ENCODE data around the gene UBXN2A.
"Not testable (repeated sequence)": the region's sequence is repeated elsewhere in the genome, so short reads cannot be mapped to it uniquely, and the experiment has no call there.

UBXN2A gene

DNA sequence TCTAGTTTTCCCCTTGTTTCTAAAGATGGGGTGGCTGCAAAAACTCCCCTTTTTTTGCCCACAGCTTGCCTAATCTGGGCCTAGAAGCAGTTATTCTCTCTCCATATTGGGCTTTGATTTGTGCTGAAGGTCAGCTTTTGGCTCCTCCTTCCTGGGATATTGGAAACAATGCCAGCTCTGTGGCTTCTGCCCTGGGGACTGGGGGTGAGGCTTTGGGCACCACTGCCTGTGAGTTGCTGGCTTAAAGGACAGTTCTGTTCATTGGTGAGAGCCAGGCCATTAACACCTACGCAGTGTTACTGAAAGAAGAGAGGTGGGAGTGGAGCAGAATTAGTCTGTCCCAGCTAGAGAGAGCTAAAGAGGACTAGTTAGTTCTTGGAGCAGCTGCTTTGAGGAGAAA lies 4.3 kb downstream of the UBXN2A start:
- TF ChIP-seq, protein P1, sequence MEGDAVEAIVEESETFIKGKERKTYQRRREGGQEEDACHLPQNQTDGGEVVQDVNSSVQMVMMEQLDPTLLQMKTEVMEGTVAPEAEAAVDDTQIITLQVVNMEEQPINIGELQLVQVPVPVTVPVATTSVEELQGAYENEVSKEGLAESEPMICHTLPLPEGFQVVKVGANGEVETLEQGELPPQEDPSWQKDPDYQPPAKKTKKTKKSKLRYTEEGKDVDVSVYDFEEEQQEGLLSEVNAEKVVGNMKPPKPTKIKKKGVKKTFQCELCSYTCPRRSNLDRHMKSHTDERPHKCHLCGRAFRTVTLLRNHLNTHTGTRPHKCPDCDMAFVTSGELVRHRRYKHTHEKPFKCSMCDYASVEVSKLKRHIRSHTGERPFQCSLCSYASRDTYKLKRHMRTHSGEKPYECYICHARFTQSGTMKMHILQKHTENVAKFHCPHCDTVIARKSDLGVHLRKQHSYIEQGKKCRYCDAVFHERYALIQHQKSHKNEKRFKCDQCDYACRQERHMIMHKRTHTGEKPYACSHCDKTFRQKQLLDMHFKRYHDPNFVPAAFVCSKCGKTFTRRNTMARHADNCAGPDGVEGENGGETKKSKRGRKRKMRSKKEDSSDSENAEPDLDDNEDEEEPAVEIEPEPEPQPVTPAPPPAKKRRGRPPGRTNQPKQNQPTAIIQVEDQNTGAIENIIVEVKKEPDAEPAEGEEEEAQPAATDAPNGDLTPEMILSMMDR (IDR thresholded peaks at IDR 0.05) = no peak
- H3K27me3 ChIP-seq = peaks cover 37% of the 10 kb centered on the region
- no peaks in the 10 kb centered on the region for H3K9me3 ChIP-seq
- no peak overlapping the region for H3K27ac ChIP-seq
- H3K4me1 ChIP-seq (ENCODE audit: control insufficient read depth in 1 of 2, insufficient read depth in 1 of 2, low read depth in 1 of 2, low read length in 1 of 2) = peaks cover 11 to 14% of the 10 kb centered on the region in 2 experiments
- H3K4me3 ChIP-seq (ENCODE audit: low read depth in 1 of 2, low read length in 1 of 2) = no peak overlapping the region
- no peaks in the 10 kb centered on the region for H3K36me3 ChIP-seq

DNA sequence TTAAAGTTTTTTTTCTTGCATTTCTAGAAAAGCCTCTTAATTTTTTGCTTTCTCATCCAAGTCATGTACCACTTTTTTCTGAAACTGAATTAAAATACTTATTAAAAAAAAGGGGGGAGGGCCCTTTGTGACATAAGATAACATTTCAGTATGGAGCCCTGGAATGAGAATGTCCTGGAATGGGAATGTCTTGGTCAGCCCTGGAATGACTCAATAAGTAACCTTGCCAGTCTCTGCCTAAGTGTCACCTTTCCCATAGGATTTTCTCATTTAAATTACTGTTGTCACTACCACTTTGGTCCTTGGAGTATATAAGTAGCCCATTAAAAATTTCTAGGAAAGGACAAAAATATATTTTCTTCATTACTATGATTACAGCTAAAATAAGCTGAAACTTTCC lies 4.7 kb downstream of the UBXN2A start:
- Histone ChIP-seq H3K36me3 (no peaks in the 10 kb centered on the region), H3K9me3 (no peaks in the 10 kb centered on the region), H3K27ac (no peak overlapping the region), H3K27me3 (peaks cover 33% of the 10 kb centered on the region), H3K4me1 (ENCODE audit: control insufficient read depth in 1 of 2, insufficient read depth in 1 of 2, low read depth in 1 of 2, low read length in 1 of 2) (peaks cover 8 to 9% of the 10 kb centered on the region in 2 experiments), H3K4me3 (ENCODE audit: low read depth in 1 of 2, low read length in 1 of 2) (no peak overlapping the region)
- TF ChIP-seq, protein P1 (IDR thresholded peaks at IDR 0.05) = no peak

DNA sequence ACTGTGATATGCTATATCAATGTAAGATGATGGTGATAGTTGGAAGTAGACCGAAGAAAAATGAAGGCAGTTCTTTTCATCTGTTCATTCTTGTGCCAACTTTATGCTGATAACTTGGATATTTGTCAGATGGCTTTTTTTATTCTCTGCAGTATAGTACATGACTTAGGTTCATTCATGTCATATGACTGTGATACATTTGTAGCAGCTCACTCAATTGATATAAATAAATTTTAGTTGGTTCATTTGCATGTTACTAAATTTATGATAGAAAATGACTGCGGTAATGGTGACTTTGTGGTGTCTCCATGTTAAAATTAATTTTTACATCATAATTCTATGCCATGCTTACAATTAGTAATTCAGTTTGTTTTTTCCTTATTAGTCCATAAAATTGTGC lies 7.1 kb downstream of the UBXN2A start:
- H3K9me3 ChIP-seq = no peaks in the 10 kb centered on the region
- no peak overlapping the region for H3K27ac ChIP-seq
- H3K4me3 ChIP-seq (ENCODE audit: low read depth in 1 of 2, low read length in 1 of 2) = no peak overlapping the region
- H3K27me3 ChIP-seq = peaks cover 14% of the 10 kb centered on the region
- TF ChIP-seq, protein P1 (IDR thresholded peaks at IDR 0.05) = no peak
- no peaks in the 10 kb centered on the region for H3K4me1 ChIP-seq (ENCODE audit: control insufficient read depth in 1 of 2, insufficient read depth in 1 of 2, low read depth in 1 of 2, low read length in 1 of 2)
- H3K36me3 ChIP-seq = no peaks in the 10 kb centered on the region

DNA sequence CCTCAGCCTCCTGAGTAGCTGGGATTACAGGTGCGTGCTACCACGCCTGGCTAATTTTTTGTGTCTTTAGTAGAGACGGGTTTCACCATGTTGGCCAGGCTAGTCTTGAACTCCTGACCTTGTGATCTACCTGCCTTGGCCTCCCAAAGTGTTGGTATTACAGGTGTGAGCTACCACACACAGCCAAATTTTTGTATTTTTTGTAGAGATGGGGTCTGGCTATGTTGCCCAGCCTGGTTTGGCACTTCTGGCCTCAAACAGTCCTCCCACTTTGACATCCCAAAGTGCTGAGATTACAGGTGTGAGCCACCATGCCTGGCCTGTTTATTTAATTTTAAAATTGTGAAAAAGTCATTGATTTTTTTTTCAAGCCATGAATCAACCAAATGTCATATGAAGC lies 12.3 kb downstream of the UBXN2A start:
- not testable (repeated sequence) for H3K27ac ChIP-seq; H3K9me3 ChIP-seq; H3K36me3 ChIP-seq; H3K4me1 ChIP-seq (ENCODE audit: control insufficient read depth in 1 of 2, insufficient read depth in 1 of 2, low read depth in 1 of 2, low read length in 1 of 2); H3K27me3 ChIP-seq; H3K4me3 ChIP-seq (ENCODE audit: low read depth in 1 of 2, low read length in 1 of 2)

DNA sequence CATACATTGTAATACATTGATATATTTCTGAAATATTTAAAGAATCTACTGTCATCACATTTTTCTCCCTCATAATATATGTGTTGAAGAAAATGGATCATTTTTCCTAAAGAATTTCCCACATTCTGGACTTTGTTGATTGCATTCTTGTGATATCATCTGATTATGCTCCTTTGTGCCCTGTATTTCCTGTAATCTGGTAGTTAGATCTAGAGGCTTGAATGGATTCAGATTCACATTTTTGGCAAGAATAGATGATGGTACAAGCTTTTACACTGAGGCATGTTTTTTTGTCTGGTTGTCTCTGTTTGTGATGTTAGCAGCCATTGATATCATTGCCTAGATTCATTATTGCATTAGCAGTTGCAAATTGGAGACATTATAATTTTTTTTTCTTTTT lies 13.4 kb downstream of the UBXN2A start:
- no peaks in the 10 kb centered on the region for H3K4me1 ChIP-seq (ENCODE audit: control insufficient read depth in 1 of 2, insufficient read depth in 1 of 2, low read depth in 1 of 2, low read length in 1 of 2)
- no peak overlapping the region for H3K4me3 ChIP-seq (ENCODE audit: low read depth in 1 of 2, low read length in 1 of 2)
- H3K27ac ChIP-seq = no peak overlapping the region
- H3K36me3 ChIP-seq = no peaks in the 10 kb centered on the region
- no peaks in the 10 kb centered on the region for H3K27me3 ChIP-seq
- no peaks in the 10 kb centered on the region for H3K9me3 ChIP-seq
- TF ChIP-seq, protein P1 (IDR thresholded peaks at IDR 0.05) = no peak

DNA sequence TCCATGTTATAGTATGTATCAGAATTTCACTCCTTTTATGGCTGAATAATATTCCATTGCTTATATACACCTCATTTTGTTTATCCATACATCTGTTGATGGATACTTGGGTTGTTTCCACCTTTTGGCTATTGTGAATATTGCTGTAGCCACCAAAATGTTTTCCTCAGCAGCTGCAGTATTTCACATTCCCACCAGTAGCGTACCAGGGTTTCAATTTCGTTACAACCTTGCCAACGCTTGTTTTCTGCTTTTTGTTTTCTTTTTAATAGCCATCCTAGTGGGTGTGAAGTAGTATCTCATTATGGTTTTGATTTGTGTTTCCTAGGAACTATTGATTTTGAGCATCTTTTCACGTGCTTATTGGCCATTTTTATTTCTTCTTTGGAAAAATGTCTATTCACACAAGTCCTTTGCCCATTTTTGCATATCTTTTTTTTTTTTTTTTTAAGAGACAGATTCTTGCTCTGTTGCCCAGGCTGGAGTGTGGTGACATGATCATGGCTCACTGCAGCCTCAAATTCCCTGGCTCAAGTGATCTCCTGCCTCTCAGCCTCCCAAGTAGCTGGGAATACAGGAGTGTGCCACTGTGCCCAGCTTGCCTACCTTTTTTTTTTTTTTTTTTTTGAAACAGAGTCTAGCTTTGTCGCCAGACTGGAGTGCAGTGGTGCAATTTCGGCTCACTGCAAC lies 14.2 kb downstream of the UBXN2A start:
- Histone ChIP-seq H3K27ac (no peak overlapping the region), H3K4me3 (ENCODE audit: low read depth in 1 of 2, low read length in 1 of 2) (no peak overlapping the region), H3K27me3 (no peaks in the 10 kb centered on the region), H3K4me1 (ENCODE audit: control insufficient read depth in 1 of 2, insufficient read depth in 1 of 2, low read depth in 1 of 2, low read length in 1 of 2) (no peaks in the 10 kb centered on the region), H3K36me3 (no peaks in the 10 kb centered on the region), H3K9me3 (no peaks in the 10 kb centered on the region)
- TF ChIP-seq, protein P1 (IDR thresholded peaks at IDR 0.05) = no peak
